OCI-LY1 (cell line): ENCODE measurements around the gene LEP.

ENCODE experiments used
- EZH2 ChIP-seq: fragments of 200-600 bp; sonication (generic), shearing (Covaris generic); IDR thresholded peaks from 2 replicates; pipeline ENCODE4 v1.8.0; 2017; ENCODE audit warnings: borderline replicate concordance, mixed run types, mild to moderate bottlenecking, antibody characterized with exemption, low read length, moderate library complexity, mixed read lengths
- TF ChIP-seq, protein P1 (sequence below): fragments of 200-600 bp; sonication (generic), shearing (Covaris generic); IDR thresholded peaks from 2 replicates; pipeline ENCODE4 v1.5.1; 2017; ENCODE audit warnings: mild to moderate bottlenecking, antibody characterized with exemption, low read length, moderate library complexity, mixed read lengths

- TF ChIP-seq, protein P1, sequence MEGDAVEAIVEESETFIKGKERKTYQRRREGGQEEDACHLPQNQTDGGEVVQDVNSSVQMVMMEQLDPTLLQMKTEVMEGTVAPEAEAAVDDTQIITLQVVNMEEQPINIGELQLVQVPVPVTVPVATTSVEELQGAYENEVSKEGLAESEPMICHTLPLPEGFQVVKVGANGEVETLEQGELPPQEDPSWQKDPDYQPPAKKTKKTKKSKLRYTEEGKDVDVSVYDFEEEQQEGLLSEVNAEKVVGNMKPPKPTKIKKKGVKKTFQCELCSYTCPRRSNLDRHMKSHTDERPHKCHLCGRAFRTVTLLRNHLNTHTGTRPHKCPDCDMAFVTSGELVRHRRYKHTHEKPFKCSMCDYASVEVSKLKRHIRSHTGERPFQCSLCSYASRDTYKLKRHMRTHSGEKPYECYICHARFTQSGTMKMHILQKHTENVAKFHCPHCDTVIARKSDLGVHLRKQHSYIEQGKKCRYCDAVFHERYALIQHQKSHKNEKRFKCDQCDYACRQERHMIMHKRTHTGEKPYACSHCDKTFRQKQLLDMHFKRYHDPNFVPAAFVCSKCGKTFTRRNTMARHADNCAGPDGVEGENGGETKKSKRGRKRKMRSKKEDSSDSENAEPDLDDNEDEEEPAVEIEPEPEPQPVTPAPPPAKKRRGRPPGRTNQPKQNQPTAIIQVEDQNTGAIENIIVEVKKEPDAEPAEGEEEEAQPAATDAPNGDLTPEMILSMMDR: no peak
- TF ChIP-seq EZH2: no peak
These were observed 6.0 kb downstream of the LEP start for GRCh38 chr7:128247108-128247507.
